DMS153 treated with DMSO at 0.1 percent for 48 hours (cell line): Measurements from ENCODE around the gene WDR27.
"Not testable (repeated sequence)": the region's sequence is repeated elsewhere in the genome, so short reads cannot be mapped to it uniquely, and the experiment has no call there.

Experiments
- DNase-seq: peaks from one replicate; lab custom pipeline; 2025; ENCODE audit not compliant: unreplicated experiment; lab: John Stamatoyannopoulos, UW

WDR27 gene

GRCh38 chr6:169710009-169710408 is 8.2 kb upstream of the WDR27 start:
- DNase-seq = no peak

DNA sequence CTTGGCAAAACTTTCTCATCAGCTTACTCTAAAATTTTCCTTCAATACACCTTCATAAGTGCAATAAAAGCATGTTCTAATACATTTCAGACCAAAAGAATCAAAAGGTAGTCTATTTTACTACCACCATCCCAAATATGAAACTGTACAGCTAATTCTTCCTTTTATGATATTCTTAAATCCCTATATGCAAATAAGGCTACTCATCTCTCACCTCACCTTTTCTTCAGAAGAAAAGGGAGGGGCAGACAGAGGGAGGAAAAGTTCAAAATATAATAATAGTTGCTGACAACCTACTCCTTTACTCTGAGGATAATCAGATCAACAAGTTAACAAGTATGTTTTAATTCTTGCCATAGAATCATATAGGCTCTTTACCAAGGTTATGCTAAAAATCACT is 7.5 kb upstream of the WDR27 start:
- no peak for DNase-seq

DNA sequence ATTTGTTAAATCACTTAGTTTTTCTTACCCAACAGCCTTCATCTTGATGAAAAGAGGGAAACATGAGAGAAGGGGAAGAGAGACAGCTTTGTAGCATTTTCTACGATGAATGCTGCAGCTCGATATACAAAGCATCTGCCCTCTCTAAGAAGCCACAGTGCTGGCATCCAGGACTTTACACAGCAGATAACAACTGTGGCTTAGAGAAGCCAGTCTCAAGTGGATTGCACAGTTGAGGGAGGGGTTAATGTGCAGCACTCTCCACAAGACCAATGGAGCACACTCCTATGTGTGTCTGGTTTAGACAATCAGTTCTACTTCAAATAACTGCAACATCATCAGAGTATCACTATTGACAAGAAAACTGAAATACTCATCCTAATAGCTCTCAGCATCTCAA is 5.9 kb upstream of the WDR27 start:
- no peak for DNase-seq

DNA sequence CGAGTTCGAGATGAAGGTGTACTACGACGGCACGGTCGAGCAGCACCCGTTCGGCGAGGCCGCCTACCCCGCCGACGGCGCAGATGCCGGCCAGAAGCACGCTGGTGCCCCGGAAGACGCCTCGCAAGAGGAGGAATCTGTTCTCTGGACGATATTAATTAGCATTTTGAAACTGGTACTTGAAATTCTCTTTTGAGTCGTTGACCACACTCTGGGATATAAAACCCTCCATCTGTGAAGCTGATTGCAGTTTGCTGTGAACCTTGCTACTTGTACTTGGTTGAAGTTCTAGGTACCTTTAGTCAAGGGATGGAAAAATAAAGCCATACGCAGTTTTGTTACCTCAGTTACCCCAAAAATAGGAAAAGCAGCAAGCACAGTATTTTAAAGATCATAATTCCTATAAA is 1.0 kb upstream of the WDR27 start:
- no peak for DNase-seq

GRCh38 chr6:169701311-169701953 is 397 bp downstream of the WDR27 start:
- no peak for DNase-seq

DNA sequence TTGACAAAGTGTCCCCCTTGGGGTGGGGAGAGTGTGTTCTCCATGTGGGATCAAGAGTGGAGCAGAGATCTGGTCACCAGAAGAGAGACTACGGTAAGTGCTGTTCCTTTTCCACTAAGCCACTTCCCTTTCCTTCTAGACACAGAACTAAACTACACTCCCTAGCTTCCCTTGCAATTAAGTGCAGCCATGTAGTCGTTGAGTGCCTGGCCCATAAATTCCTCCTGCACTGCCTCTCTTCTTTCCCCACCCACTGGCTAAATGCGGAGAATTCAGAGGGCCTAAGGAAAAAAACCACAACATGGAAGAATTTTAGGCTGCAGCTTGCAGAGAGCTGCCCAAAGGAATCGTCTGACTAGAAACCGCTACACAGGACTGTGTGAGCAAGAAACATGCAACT is 1.5 kb downstream of the WDR27 start:
- no peak for DNase-seq

DNA sequence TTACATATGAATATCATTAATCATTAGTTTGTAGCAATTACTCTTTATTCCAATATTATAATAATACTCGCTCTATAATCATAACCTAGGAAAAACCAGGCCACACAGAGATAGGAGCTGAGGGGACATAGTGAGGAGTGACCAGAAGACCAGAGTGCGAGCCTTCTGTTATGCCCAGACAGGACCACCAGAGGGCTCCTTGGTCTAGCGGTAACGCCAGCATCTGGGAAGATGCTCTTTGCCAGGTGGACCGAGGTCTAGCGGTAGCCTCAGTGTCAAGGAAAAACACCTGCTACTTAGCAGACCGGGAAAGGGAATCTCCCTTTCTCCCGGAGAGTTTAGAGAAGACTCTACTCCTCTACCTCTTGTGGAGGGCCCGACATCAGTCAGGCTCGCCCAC is 4.7 kb downstream of the WDR27 start:
- DNase-seq = not testable (repeated sequence)

- DNase-seq = no peak
These were observed 6.7 kb downstream of the WDR27 start for GRCh38 chr6:169695131-169695530.

DNA sequence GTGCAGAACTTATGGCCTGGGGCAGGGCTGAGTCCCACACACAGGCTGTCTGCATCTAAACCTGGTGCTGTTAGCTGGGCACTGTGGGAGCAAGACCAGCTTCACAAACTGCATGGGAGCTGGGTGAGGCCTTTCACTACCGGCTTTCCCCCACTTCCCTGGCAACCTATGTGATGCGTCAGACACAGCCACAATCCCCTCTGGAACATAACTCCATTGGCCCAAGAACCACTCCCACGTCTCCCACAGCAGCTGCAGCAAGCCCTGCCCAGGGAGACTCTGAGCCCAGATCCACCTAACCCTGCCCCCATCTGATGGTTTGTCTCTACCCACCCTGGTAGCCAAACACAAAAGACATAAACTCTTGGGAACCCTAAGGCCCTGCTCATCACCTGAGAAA is 9.3 kb downstream of the WDR27 start:
- no peak for DNase-seq

DNA sequence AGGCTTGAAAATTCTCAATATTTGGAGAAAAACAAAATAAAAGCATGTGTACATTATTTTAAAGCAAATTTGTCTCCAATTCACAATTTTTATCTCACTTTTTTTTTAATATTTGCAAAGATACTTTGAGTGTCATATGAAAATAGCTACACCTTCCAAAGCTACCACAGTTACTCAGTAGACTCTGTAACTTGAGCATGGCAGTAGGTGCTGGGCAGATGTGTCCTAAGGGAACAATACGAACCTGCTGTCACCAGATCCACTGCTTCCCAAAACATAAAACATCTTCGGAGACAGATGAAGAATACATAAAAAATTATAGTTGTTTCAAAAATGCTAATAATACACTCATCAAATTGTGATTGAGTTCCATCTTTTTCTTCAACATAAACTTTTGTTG is 10.6 kb downstream of the WDR27 start:
- no peak for DNase-seq

DNA sequence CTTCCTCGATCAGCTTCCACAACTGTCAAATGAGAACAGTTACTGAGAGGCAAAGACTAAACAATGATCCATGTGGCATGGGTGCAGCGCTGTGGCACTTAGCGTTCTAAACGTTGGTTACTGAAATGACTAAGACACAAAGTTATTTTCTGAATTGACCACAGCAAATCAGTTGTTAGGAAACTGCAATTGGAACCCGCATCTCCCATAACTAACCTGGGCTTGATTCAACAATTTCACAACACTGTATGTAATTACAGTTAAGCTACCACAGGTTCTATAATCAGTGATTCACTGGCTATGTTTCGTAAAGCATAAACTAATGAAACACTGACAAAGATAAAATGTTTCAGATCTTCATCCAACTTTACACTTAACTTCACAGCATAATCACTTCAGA is 12.5 kb downstream of the WDR27 start:
- no peak for DNase-seq

- no peak for DNase-seq
These were observed 16.0 kb downstream of the WDR27 start for GRCh38 chr6:169685860-169686259.

GRCh38 chr6:169684056-169684455 is 17.8 kb downstream of the WDR27 start:
- no peak for DNase-seq

- no peak for DNase-seq
These were observed 23.5 kb downstream of the WDR27 start for GRCh38 chr6:169678342-169678741.

DNA sequence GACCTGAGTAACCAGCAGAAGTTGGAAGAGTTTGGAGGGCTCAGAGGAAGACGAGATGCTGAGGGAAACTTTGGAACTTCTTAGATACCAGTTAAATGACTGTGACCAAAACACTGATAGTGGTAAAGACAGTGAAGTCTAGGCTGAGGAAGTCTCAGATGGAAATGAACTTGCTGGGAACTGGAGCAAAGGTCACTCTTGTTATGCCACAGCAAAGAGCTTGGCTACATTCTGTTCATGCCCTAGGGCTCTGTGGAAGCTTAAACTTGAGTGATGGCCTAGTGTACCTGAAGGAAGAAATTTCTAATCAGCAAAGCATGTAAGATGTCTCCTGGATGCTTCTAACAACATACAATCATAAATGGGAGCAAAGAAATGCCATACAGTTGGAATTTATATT is 24.7 kb downstream of the WDR27 start:
- no peak for DNase-seq

DNA sequence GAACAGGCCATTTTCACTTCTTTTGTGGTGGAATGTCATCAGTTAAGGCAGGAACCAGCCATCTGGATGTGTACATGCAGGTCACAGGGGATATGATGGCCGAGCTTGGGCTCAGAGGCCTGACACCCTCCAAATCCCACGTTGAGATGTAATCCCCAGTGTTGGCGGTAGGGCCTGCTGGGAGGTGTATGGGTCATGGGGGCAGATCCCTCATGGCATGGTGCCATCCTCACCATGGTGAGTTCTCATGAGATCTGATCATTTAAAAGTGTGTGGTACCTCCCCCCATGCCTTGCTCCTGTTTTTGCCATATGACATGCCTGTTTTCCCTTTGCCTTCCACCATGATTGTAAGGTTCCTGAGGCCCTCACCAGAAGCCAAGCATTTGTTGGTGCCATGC is 26.8 kb downstream of the WDR27 start:
- DNase-seq = no peak

DNA sequence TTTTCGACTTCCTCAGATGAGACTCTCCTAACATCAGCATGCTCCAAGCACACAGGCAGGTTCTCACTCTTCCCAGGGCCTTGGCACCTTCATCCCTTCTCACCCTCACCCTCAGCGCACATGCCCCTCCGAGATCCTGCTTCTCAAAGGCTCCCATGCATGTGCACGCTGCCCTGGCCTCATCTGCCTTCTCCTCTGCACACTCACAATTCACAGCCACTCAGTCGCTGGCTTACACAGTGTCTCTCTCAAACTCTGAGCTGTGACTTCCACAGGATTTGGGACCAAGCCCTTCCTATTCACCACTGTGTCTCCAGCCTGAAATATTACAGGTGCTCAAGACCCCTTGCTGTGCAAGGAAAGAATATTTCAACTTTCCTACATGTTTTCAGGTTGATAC is 30.3 kb downstream of the WDR27 start:
- no peak for DNase-seq

GRCh38 chr6:169669889-169670288 is 31.9 kb downstream of the WDR27 start:
- DNase-seq = no peak

DNA sequence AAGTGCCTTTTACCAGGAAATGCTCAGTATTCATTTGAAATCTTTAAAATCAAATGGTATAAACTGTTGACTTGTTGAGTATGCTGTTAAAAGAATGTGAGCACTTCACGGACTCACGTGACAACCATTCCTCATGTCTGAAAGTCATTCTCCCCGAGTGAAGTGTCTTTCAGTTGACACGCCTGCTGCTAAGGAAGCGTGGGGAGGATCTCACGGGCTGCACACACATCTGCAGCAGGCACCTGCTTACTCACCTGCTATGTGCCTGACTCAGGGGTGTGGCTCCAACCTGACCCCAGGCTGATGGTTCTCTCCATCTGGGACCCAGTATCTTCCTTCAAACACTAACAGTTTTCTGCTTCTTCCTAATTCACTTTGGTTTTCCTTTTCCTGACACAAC is 32.7 kb downstream of the WDR27 start:
- DNase-seq = no peak

DNA sequence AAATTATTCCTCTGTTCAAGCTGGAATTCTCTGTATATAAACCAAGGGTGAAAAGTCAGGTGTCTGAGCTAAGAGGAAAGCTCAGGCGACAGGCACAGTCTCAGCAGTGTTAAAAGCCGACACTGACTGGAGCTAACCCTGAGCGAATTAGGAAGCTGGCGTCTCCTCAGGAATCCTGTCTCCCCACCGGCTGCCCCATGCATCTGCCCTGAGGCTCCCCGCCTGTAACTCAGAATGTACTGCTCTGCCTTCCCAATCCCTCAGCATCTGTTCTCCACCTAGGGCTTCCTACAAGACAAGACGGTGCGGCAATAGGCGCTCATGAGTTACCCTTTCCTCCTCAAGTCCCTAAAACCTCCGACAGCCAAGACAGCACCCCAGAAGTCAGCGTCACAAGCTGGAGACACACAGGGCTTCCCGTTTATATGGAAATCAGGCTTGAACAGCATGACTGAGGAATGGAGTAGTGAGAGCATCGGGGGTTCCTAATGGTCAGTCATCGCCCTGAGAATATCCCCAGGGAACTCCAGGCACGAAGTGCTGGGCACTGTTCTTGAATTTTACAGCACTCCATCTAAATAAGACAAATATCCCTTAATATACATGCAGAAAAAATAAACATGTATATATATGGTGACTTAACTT is 33.5 kb downstream of the WDR27 start:
- DNase-seq = no peak

GRCh38 chr6:169667716-169668115 is 34.1 kb downstream of the WDR27 start:
- no peak for DNase-seq

GRCh38 chr6:169666441-169666840 is 35.4 kb downstream of the WDR27 start:
- DNase-seq = no peak

DNA sequence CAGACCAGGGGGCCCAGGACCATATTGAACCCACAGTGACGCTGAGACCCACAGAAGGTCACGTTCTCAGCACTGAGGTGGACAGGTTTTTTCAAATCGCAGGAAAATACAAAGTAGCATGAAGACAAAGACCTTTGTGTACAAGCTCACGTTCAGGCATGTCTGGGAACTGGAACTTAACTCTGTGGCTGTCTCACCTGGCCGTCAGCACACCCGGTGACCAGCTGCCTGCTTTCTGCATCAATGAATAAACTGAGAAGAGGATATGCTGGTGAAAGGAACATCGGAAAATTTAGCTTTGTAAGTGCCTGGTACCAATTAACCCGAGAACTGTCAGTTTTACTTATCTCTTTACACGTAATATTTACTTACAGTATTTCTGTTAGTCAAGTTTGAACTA is 36.5 kb downstream of the WDR27 start:
- no peak for DNase-seq
